Tongue (tissue), 1 donor: ENCODE measurements around the gene GLO1. TPM values are rescaled to one million over a fixed set of nuclear protein-coding genes. Genes with fewer than 3 reads are reported as not detected.

Source experiments
- total RNA-seq: library from RNA; depleted of rRNA; stranded (reverse); fragments of >200 nt; gene quantifications from one replicate; pipeline ENCODE4 v1.2.3, GENCODE V29; 2014

Gene GLO1
- total RNA-seq, 1 donor from 2014 or later: 131 TPM

Other genes with a start within 250 kb of the GLO1 start
- gene BTBD9, start 63.2 kb downstream of the GLO1 start, total RNA-seq: 32.6 TPM
- gene DNAH8, start 12.2 kb upstream of the GLO1 start, total RNA-seq: 3.0 TPM